Measurements from ENCODE around the gene SCFD2. TPM values are rescaled to one million over a fixed set of nuclear protein-coding genes. Genes with fewer than 3 reads are reported as not detected.

SCFD2 gene
- total RNA-seq, 1 donor from 2014 or later: 10.7 TPM

DNA sequence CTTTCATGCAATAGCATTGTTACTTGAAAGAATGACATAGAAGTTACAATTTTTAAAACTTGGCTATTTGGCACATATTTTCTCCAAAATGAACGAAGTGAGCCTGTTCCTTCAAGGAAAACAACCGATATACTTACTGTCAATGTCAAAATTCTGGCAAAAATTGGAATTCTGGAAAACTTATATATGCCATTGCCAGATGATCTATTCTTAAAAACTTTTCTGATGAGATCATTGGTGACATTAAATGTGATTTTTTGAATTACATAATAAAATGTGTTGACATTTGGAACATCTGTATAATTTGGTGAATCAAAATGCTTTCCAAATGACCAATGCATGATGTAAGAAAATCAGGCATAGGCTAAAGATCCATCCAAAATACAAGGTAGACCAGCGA, 209.0 kb downstream of the SCFD2 start:
- Mint-ChIP-seq H3K4me1 (ENCODE audit: low read depth) (peaks cover 2% of the 10 kb centered on the region), H3K9me3 (ENCODE audit: low read depth) (no peaks in the 10 kb centered on the region), H3K36me3 (ENCODE audit: low read depth) (peaks cover 3% of the 10 kb centered on the region), H3K27me3 (ENCODE audit: low read depth) (no peaks in the 10 kb centered on the region), H3K27ac (ENCODE audit: unreplicated experiment) (no peak overlapping the region), H3K4me3 (ENCODE audit: unreplicated experiment) (no peak overlapping the region)
- TF ChIP-seq CTCF (IDR thresholded peaks at IDR 0.05): no peak
- no peak for DNase-seq (ENCODE audit: low spot score)

- Mint-ChIP-seq H3K4me1 (ENCODE audit: low read depth) (peaks cover 18% of the 10 kb centered on the region), H3K9me3 (ENCODE audit: low read depth) (no peaks in the 10 kb centered on the region), H3K4me3 (ENCODE audit: unreplicated experiment) (no peak overlapping the region), H3K27ac (ENCODE audit: unreplicated experiment) (no peak overlapping the region), H3K36me3 (ENCODE audit: low read depth) (peaks cover 3% of the 10 kb centered on the region), H3K27me3 (ENCODE audit: low read depth) (no peaks in the 10 kb centered on the region)
- TF ChIP-seq CTCF (IDR thresholded peaks at IDR 0.05): no peak
- DNase-seq (ENCODE audit: low spot score): no peak
Measured at GRCh38 chr4:53152467-53152866, 213.4 kb downstream of the SCFD2 start.

- Mint-ChIP-seq H3K36me3 (ENCODE audit: low read depth) (peaks cover 3% of the 10 kb centered on the region), H3K4me3 (ENCODE audit: unreplicated experiment) (no peak overlapping the region), H3K4me1 (ENCODE audit: low read depth) (peaks cover 18% of the 10 kb centered on the region), H3K27me3 (ENCODE audit: low read depth) (no peaks in the 10 kb centered on the region), H3K27ac (ENCODE audit: unreplicated experiment) (peak overlapping the region; percentile 63), H3K9me3 (ENCODE audit: low read depth) (no peaks in the 10 kb centered on the region)
- DNase-seq (ENCODE audit: low spot score): no peak
- TF ChIP-seq CTCF (IDR thresholded peaks at IDR 0.05): no peak
Measured at GRCh38 chr4:53151489-53151788, 214.4 kb downstream of the SCFD2 start.

- no peak for TF ChIP-seq CTCF (IDR thresholded peaks at IDR 0.05)
- Mint-ChIP-seq H3K9me3 (ENCODE audit: low read depth) (no peaks in the 10 kb centered on the region), H3K36me3 (ENCODE audit: low read depth) (peaks cover 3% of the 10 kb centered on the region), H3K4me3 (ENCODE audit: unreplicated experiment) (no peak overlapping the region), H3K4me1 (ENCODE audit: low read depth) (peaks cover 18% of the 10 kb centered on the region), H3K27me3 (ENCODE audit: low read depth) (no peaks in the 10 kb centered on the region), H3K27ac (ENCODE audit: unreplicated experiment) (no peak overlapping the region)
- no peak for DNase-seq (ENCODE audit: low spot score)
Measured at GRCh38 chr4:53150631-53151488, 215.0 kb downstream of the SCFD2 start.

DNA sequence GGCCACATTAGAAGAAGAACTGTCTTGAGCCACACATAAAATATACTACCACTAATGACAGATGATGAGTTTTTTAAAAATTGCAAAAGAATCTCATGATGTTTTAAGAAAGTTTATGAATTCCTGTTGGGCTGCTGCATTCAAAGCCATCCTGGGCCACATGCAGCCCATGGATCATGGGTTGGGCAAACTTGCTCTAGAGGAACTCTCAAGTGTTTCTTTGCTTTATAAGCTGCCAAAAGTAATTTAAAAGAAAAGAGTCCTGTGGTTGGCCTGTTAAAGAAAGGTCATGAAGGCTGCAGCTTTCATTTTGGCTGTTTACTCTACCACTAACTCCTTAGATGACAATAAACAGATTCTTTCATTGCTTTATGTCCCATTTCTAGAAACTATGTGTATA, 218.2 kb downstream of the SCFD2 start:
- no peaks in the 10 kb centered on the region for H3K9me3 Mint-ChIP-seq (ENCODE audit: low read depth)
- no peak overlapping the region for H3K27ac Mint-ChIP-seq (ENCODE audit: unreplicated experiment)
- no peaks in the 10 kb centered on the region for H3K36me3 Mint-ChIP-seq (ENCODE audit: low read depth)
- no peak overlapping the region for H3K4me3 Mint-ChIP-seq (ENCODE audit: unreplicated experiment)
- H3K27me3 Mint-ChIP-seq (ENCODE audit: low read depth): no peaks in the 10 kb centered on the region
- DNase-seq (ENCODE audit: low spot score): no peak
- peaks cover 18% of the 10 kb centered on the region for H3K4me1 Mint-ChIP-seq (ENCODE audit: low read depth)
- no peak for TF ChIP-seq CTCF (IDR thresholded peaks at IDR 0.05)
